Neural cell (in vitro differentiated cells): ENCODE measurements around the gene FARP2.
"Not testable (repeated sequence)": the region's sequence is repeated elsewhere in the genome, so short reads cannot be mapped to it uniquely, and the experiment has no call there.

Source experiments
- EZH2 ChIP-seq: fragments of 200-600, 300-800 bp; shearing (Covaris generic), sonication (generic); IDR thresholded peaks from 2 replicates; pipeline ENCODE4 v1.6.1; 2014; ENCODE audit warnings: antibody characterized with exemption, low read length, borderline replicate concordance, mild to moderate bottlenecking; ENCODE audit not compliant: insufficient read depth, poor library complexity, severe bottlenecking
- TAF1 ChIP-seq: IDR thresholded peaks from 2 replicates; pipeline ENCODE4 v1.6.1; 2012; ENCODE audit warnings: low read depth
- TF ChIP-seq, protein P1 (sequence below): fragments of 450-650 bp; IDR thresholded peaks from 2 replicates; pipeline ENCODE4 v1.5.1; 2014; ENCODE audit warnings: antibody characterized with exemption, mild to moderate bottlenecking, moderate library complexity; ENCODE audit not compliant: poor library complexity, severe bottlenecking
- TF ChIP-seq, protein P2 (sequence below): IDR thresholded peaks from 2 replicates; pipeline ENCODE4 v1.6.1; 2012; ENCODE audit warnings: borderline replicate concordance

DNA sequence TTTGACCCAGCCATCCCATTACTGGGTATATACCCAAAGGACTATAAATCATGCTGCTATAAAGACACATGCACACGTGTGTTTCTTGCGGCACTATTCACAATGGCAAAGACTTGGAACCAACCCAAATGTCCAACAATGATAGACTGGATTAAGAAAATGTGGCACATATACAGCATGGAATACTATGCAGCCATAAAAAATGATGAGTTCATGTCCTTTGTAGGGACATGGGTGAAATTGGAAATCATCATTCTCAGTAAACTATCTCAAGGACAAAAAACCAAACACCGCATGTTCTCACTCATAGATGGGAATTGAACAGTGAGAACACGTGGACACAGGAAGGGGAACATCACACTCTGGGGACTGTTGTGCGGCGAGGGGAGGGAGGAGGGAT is 40.7 kb downstream of the FARP2 start:
- TF ChIP-seq TAF1, EZH2: not testable (repeated sequence)
- TF ChIP-seq, protein P1, sequence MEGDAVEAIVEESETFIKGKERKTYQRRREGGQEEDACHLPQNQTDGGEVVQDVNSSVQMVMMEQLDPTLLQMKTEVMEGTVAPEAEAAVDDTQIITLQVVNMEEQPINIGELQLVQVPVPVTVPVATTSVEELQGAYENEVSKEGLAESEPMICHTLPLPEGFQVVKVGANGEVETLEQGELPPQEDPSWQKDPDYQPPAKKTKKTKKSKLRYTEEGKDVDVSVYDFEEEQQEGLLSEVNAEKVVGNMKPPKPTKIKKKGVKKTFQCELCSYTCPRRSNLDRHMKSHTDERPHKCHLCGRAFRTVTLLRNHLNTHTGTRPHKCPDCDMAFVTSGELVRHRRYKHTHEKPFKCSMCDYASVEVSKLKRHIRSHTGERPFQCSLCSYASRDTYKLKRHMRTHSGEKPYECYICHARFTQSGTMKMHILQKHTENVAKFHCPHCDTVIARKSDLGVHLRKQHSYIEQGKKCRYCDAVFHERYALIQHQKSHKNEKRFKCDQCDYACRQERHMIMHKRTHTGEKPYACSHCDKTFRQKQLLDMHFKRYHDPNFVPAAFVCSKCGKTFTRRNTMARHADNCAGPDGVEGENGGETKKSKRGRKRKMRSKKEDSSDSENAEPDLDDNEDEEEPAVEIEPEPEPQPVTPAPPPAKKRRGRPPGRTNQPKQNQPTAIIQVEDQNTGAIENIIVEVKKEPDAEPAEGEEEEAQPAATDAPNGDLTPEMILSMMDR, result not testable (repeated sequence)
- TF ChIP-seq, protein P2, sequence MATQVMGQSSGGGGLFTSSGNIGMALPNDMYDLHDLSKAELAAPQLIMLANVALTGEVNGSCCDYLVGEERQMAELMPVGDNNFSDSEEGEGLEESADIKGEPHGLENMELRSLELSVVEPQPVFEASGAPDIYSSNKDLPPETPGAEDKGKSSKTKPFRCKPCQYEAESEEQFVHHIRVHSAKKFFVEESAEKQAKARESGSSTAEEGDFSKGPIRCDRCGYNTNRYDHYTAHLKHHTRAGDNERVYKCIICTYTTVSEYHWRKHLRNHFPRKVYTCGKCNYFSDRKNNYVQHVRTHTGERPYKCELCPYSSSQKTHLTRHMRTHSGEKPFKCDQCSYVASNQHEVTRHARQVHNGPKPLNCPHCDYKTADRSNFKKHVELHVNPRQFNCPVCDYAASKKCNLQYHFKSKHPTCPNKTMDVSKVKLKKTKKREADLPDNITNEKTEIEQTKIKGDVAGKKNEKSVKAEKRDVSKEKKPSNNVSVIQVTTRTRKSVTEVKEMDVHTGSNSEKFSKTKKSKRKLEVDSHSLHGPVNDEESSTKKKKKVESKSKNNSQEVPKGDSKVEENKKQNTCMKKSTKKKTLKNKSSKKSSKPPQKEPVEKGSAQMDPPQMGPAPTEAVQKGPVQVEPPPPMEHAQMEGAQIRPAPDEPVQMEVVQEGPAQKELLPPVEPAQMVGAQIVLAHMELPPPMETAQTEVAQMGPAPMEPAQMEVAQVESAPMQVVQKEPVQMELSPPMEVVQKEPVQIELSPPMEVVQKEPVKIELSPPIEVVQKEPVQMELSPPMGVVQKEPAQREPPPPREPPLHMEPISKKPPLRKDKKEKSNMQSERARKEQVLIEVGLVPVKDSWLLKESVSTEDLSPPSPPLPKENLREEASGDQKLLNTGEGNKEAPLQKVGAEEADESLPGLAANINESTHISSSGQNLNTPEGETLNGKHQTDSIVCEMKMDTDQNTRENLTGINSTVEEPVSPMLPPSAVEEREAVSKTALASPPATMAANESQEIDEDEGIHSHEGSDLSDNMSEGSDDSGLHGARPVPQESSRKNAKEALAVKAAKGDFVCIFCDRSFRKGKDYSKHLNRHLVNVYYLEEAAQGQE, result not testable (repeated sequence)
